Activated CD4-positive, alpha-beta T cell treated with anti-CD3 and anti-CD28 coated beads for 36 hours (primary cell): Measurements from ENCODE around the gene BEND2. TPM values are rescaled to one million over a fixed set of nuclear protein-coding genes. Genes with fewer than 3 reads are reported as not detected.
"Not testable (repeated sequence)": the region's sequence is repeated elsewhere in the genome, so short reads cannot be mapped to it uniquely, and the experiment has no call there.

ENCODE experiments used
- ATAC-seq: fragments of 200-7000 bp; cut with Tn5 transposase; one replicate; pipeline ENCODE4 v1.10.0; 2021; ENCODE audit warnings: mild to moderate bottlenecking, moderate library complexity
- CTCF ChIA-PET: fragments of 350-600 bp; sonication (Branson Sonifier 250); formaldehyde crosslinking; loops from one replicate; lab custom pipeline; 2021; ENCODE audit warnings: antibody characterized with exemption; lab: Charles Lee
- POLR2A ChIA-PET: fragments of 350-600 bp; sonication (Branson Sonifier 250); formaldehyde crosslinking; loops from one replicate; lab custom pipeline; 2021; ENCODE audit warnings: antibody characterized with exemption, inconsistent platforms; lab: Charles Lee
- DNase-seq: peaks from one replicate; pipeline ENCODE4 v3.0.0-alpha.2; 2020
- H3K27ac Mint-ChIP-seq: one replicate; pipeline ENCODE4 v1.8.0; 2021; ENCODE audit warnings: mixed read lengths
- H3K27me3 Mint-ChIP-seq: one replicate; pipeline ENCODE4 v1.8.0; 2021; ENCODE audit warnings: mixed read lengths
- H3K36me3 Mint-ChIP-seq: one replicate; pipeline ENCODE4 v1.8.0; 2021; ENCODE audit warnings: low read depth, mixed read lengths
- H3K4me1 Mint-ChIP-seq: one replicate; pipeline ENCODE4 v1.8.0; 2021; ENCODE audit warnings: mixed read lengths
- H3K4me3 Mint-ChIP-seq: one replicate; pipeline ENCODE4 v1.8.0; 2021; ENCODE audit warnings: mild to moderate bottlenecking, moderate library complexity, mixed read lengths
- H3K9me3 Mint-ChIP-seq: one replicate; pipeline ENCODE4 v1.8.0; 2021; ENCODE audit warnings: low read depth, mixed read lengths
- intact Hi-C, 2 experiments: fragments of 100-400 bp; cut with DNase I in 1 of 2; cut with micrococcal nuclease in 1 of 2; formaldehyde crosslinking; loops; one replicate each; pipeline versions ENCODE4 v1.14.2 to v1.15.1; 2022 to 2024; cut with DNase I, micrococcal nuclease
- total RNA-seq, 2 experiments: library from RNA; stranded (reverse); gene quantifications; one replicate each; pipeline ENCODE4 v1.2.3, GENCODE V29; 2021

The BEND2 gene
- total RNA-seq = not detected

- no peak for ATAC-seq
- Mint-ChIP-seq H3K27ac (no peak within 1 kb of the TSS), H3K9me3 (no peaks in the 10 kb centered on the region), H3K36me3 (no peaks in the 10 kb centered on the region), H3K4me1 (no peaks in the 10 kb centered on the region), H3K4me3 (no peak within 1 kb of the TSS), H3K27me3 (no peaks in the 10 kb centered on the region)
- DNase-seq = no peak
- CTCF ChIA-PET = no interaction called here
- POLR2A ChIA-PET = no interaction called here
- intact Hi-C loops = no loop called here
Measured at GRCh38 chrX:18220786-18221185, at the start of gene BEND2. BEND2 (minus strand) TSS chrX:18220886; CDS start chrX:18220750, 136 bp downstream.

DNA sequence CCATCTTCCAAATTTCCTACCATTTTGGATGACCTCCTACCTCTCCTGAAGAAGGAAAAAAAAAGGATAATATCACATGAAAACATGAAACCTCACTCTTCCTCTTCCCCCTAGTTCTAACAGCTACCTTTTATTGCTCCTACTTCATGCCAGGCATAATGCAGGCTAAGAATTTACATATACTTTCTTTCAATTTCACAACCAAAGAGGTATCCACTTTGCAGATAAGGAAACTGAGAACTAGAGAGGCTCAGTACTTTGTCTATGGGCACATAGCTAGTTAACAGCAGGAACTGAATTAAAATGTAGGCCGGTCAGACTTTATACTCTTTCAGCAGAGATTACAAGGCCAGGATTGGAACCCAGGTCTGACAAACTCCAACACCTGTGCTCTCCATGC is 34.4 kb upstream of the BEND2 start:
- Mint-ChIP-seq H3K27ac (no peak overlapping the region), H3K36me3 (peaks cover 7% of the 10 kb centered on the region), H3K4me1 (no peaks in the 10 kb centered on the region), H3K27me3 (no peaks in the 10 kb centered on the region), H3K9me3 (no peaks in the 10 kb centered on the region), H3K4me3 (no peak overlapping the region)
- ATAC-seq = no peak
- intact Hi-C loops = no loop called here
- POLR2A ChIA-PET = no interaction called here
- no peak for DNase-seq
- CTCF ChIA-PET = interaction anchor here (0.6 to 0.9 kb wide), 2 partner anchors 12 to 94 kb away, joined by 3 read pairs; no protein-coding TSS in a partner anchor

- Mint-ChIP-seq H3K4me3 (no peak overlapping the region), H3K27me3 (no peaks in the 10 kb centered on the region), H3K4me1 (no peaks in the 10 kb centered on the region), H3K36me3 (peaks cover 11% of the 10 kb centered on the region), H3K9me3 (no peaks in the 10 kb centered on the region), H3K27ac (no peak overlapping the region)
- ChIA-PET CTCF (interaction anchor here (1.4 kb wide), 1 partner anchor 10 kb away, joined by 4 read pairs; no protein-coding TSS in a partner anchor), POLR2A (no interaction called here)
- intact Hi-C loops = no loop called here
- no peak for DNase-seq
- ATAC-seq = no peak
Measured at GRCh38 chrX:18252644-18253359, 32.1 kb upstream of the BEND2 start.

GRCh38 chrX:18229646-18230045 is 9.0 kb upstream of the BEND2 start:
- H3K4me3 Mint-ChIP-seq, POLR2A ChIA-PET, CTCF ChIA-PET, ATAC-seq, intact Hi-C loops, H3K9me3 Mint-ChIP-seq, H3K27me3 Mint-ChIP-seq, H3K4me1 Mint-ChIP-seq, DNase-seq, H3K36me3 Mint-ChIP-seq, H3K27ac Mint-ChIP-seq: not testable (repeated sequence)

GRCh38 chrX:18228069-18228468 is 7.4 kb upstream of the BEND2 start:
- CTCF ChIA-PET = interaction anchor here (0.7 kb wide), 1 partner anchor 133 kb away, joined by 3 read pairs; no protein-coding TSS in a partner anchor
- Mint-ChIP-seq H3K9me3 (no peaks in the 10 kb centered on the region), H3K27ac (no peak overlapping the region), H3K36me3 (no peaks in the 10 kb centered on the region), H3K4me3 (no peak overlapping the region), H3K4me1 (no peaks in the 10 kb centered on the region), H3K27me3 (peaks cover 1% of the 10 kb centered on the region)
- intact Hi-C loops = no loop called here
- DNase-seq (no peak), ATAC-seq (no peak)
- POLR2A ChIA-PET = no interaction called here

- ATAC-seq = no peak
- DNase-seq = no peak
- ChIA-PET CTCF (interaction anchor here (0.7 kb wide), 1 partner anchor 134 kb away, joined by 3 read pairs; no protein-coding TSS in a partner anchor), POLR2A (no interaction called here)
- intact Hi-C loops = no loop called here
- H3K27ac Mint-ChIP-seq = no peak overlapping the region
- peaks cover 1% of the 10 kb centered on the region for H3K27me3 Mint-ChIP-seq
- H3K36me3 Mint-ChIP-seq = no peaks in the 10 kb centered on the region
- no peaks in the 10 kb centered on the region for H3K4me1 Mint-ChIP-seq
- no peak overlapping the region for H3K4me3 Mint-ChIP-seq
- H3K9me3 Mint-ChIP-seq = no peaks in the 10 kb centered on the region
Measured at GRCh38 chrX:18227458-18227857, 6.8 kb upstream of the BEND2 start.

DNA sequence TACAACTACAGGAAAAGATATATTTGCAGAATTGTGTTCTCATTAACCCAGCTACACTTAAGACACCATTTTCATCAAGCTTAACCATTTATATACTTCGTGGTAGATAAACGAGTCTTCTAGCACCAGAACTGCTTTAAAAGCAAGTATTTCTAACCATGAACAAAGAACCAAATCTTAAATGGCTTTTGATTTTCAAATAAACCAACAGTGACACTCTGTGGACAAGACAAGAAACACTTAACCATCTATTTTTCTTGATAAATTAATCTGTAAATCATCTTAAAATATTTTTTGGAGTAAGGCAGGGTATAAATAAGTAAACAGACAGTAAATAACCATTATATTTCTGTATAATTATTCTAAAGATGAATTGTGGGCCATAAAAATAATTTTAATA is 10.2 kb downstream of the BEND2 start:
- Mint-ChIP-seq H3K27ac (no peak overlapping the region), H3K4me3 (no peak overlapping the region), H3K4me1 (no peaks in the 10 kb centered on the region), H3K36me3 (no peaks in the 10 kb centered on the region), H3K27me3 (no peaks in the 10 kb centered on the region), H3K9me3 (no peaks in the 10 kb centered on the region)
- DNase-seq (no peak), ATAC-seq (no peak)
- intact Hi-C loops = loop anchor here in 1 of 2 experiments (5.0 kb wide), 1 partner anchor 463 kb away; no protein-coding TSS in a partner anchor
- CTCF ChIA-PET = interaction anchor here (1.4 kb wide), 1 partner anchor 22 kb away, joined by 3 read pairs; no protein-coding TSS in a partner anchor
- POLR2A ChIA-PET = no interaction called here

DNA sequence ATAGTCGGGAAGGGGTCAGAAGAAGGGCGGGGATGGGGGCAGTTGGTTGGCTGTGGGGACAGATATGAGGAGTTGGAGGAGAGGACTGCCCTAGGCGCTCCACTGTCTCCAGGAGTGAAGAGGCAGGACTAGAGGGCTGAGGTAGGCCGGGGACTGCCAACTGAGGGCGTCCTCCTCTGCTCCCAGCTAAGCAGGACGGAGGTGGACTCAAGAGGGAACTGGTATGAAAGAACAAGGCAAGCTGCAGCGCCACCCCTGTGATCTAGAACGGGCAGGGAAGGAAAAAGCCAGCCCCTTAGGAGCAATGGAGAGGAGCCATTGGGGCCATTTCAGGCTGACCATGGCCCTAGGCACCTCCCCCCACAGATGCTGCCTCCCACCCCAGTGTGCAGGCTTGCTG is 14.0 kb downstream of the BEND2 start:
- H3K27ac Mint-ChIP-seq = no peak overlapping the region
- DNase-seq = no peak
- no peaks in the 10 kb centered on the region for H3K36me3 Mint-ChIP-seq
- CTCF ChIA-PET = no interaction called here
- POLR2A ChIA-PET = no interaction called here
- H3K4me1 Mint-ChIP-seq = no peaks in the 10 kb centered on the region
- no peak overlapping the region for H3K4me3 Mint-ChIP-seq
- ATAC-seq = no peak
- intact Hi-C loops = loop anchor here in 1 of 2 experiments (10.0 kb wide), 1 partner anchor 392 kb away; no protein-coding TSS in a partner anchor
- no peaks in the 10 kb centered on the region for H3K9me3 Mint-ChIP-seq
- no peaks in the 10 kb centered on the region for H3K27me3 Mint-ChIP-seq

DNA sequence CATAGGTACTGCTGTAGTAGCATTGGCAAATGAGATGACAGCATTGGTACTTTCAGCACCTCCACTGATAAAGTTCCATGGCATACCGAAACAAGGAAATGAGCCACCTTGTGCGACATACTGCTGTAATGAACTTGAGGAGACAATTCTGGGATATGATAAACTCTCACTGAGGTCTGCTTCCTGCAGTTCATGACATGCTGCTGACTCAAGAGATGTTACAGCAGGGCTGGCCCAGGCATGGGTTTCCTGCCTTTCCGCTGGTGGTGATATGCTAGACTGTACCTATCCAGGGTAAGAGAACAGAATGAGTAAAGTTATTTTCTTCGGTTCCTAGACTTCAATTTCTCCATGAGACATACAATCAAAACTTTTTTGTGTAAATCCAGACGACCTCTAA is 17.1 kb downstream of the BEND2 start:
- Mint-ChIP-seq H3K27ac (no peak overlapping the region), H3K9me3 (no peaks in the 10 kb centered on the region), H3K4me3 (no peak overlapping the region), H3K36me3 (no peaks in the 10 kb centered on the region), H3K4me1 (no peaks in the 10 kb centered on the region), H3K27me3 (no peaks in the 10 kb centered on the region)
- ChIA-PET CTCF (no interaction called here), POLR2A (no interaction called here)
- ATAC-seq = no peak
- intact Hi-C loops = loop anchor here in 1 of 2 experiments (10.0 kb wide), 1 partner anchor 389 kb away; no protein-coding TSS in a partner anchor
- DNase-seq = no peak

DNA sequence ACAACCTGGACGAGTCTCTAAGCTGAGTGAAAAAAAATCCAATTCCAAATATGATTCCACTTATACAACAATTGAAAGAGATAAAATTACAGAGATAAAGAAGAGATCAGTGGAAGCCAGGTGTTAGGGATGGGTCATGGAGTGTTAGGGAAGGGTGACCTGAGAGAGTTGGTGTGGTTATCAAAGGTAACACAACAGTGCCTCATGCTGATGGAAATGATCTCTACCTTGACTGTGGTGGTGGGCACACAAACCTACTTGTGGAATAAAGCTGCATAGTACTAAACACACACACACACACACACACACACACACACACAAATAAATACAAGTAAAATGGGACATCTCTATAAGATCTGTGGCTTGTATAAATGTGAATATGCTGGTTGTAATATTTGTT is 26.0 kb downstream of the BEND2 start:
- Mint-ChIP-seq H3K36me3 (no peaks in the 10 kb centered on the region), H3K4me3 (no peak overlapping the region), H3K9me3 (no peaks in the 10 kb centered on the region), H3K27me3 (no peaks in the 10 kb centered on the region), H3K4me1 (no peaks in the 10 kb centered on the region), H3K27ac (no peak overlapping the region)
- DNase-seq (no peak), ATAC-seq (no peak)
- POLR2A ChIA-PET = no interaction called here
- intact Hi-C loops = no loop called here
- CTCF ChIA-PET = no interaction called here

DNA sequence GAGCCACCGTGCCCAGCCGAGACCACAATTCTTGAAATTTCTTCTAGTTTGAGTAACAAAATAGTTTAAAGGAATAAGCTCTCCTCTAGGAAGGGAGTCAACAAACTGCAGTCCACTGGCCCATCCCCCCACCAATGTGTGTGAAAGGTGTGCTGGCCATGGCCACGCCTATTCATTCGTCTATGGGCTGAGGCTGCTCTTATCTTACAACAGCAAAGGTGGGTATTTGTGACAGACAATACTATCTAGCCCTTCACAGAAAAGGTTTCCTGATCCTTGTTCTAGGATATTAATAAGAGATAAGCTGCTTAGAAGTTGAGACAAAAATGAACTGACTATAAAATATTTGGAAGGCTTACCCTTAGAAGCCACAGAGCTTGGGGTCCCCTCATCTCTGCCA is 41.2 kb downstream of the BEND2 start:
- H3K36me3 Mint-ChIP-seq = no peaks in the 10 kb centered on the region
- H3K9me3 Mint-ChIP-seq = no peaks in the 10 kb centered on the region
- H3K27ac Mint-ChIP-seq = no peak overlapping the region
- ChIA-PET POLR2A (no interaction called here), CTCF (no interaction called here)
- H3K4me1 Mint-ChIP-seq = no peaks in the 10 kb centered on the region
- peaks cover 6% of the 10 kb centered on the region for H3K27me3 Mint-ChIP-seq
- ATAC-seq (no peak), DNase-seq (no peak)
- intact Hi-C loops = no loop called here
- no peak overlapping the region for H3K4me3 Mint-ChIP-seq

DNA sequence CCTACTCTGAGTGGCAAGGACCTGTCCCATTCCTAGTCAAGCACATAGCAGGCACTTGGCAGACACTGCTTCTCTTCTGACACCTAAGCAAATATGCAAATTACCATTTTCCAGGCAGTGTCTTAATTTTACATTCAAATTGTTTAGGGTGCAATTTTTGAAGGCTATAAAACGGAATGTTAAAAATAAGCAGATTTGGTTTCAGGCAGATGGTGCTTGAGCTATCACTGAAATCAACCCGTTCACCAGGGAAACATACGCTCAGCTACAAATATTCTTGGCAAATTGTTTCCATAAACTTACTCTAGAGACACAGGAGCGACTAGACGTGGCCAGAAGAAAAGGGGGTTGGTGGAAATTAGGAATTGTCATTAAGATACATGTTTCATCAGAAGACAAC is 45.7 kb downstream of the BEND2 start:
- CTCF ChIA-PET = no interaction called here
- Mint-ChIP-seq H3K27ac (no peak overlapping the region), H3K36me3 (no peaks in the 10 kb centered on the region), H3K9me3 (no peaks in the 10 kb centered on the region), H3K27me3 (peaks cover 2% of the 10 kb centered on the region), H3K4me1 (no peaks in the 10 kb centered on the region), H3K4me3 (no peak overlapping the region)
- ATAC-seq (no peak), DNase-seq (no peak)
- intact Hi-C loops = no loop called here
- POLR2A ChIA-PET = no interaction called here
